CD4-positive, CD25-positive, alpha-beta regulatory T cell (primary cell): ENCODE results near the gene UBAP1L. TPM values are rescaled to one million over a fixed set of nuclear protein-coding genes. Genes with fewer than 3 reads are reported as not detected.

ENCODE experiments used
- ATAC-seq, 2 donors: fragments of 150-1000 bp; cut with Tn5 transposase; one replicate each; pipeline ENCODE4 v1.10.0; 2021; ENCODE audit warnings: low read depth in 2 of 2, moderate number of reproducible peaks in 2 of 2, moderate library complexity in 1 of 2
- DNase-seq, 3 donors: peaks; one replicate each; pipeline versions ENCODE4 v3.0.0 to v3.0.0-alpha.2; 2012 to 2022; ENCODE audit warnings: mixed read lengths in 1 of 3
- H3K27ac ChIP-seq: one replicate; pipeline ENCODE4 v1.7.0; 2013; ENCODE audit warnings: mild to moderate bottlenecking, low read length; ENCODE audit not compliant: insufficient read depth, poor library complexity, severe bottlenecking
- H3K27me3 ChIP-seq: one replicate; pipeline ENCODE4 v1.7.0; 2013; ENCODE audit warnings: low read length; ENCODE audit not compliant: control insufficient read depth, insufficient read depth
- H3K36me3 ChIP-seq: one replicate; pipeline ENCODE4 v1.7.0; 2013; ENCODE audit warnings: mild to moderate bottlenecking, low read length, moderate library complexity; ENCODE audit not compliant: control insufficient read depth, insufficient read depth
- H3K4me1 ChIP-seq: 2 replicates; pipeline ENCODE4 v1.7.0; 2013; ENCODE audit warnings: mild to moderate bottlenecking, low read length; ENCODE audit not compliant: insufficient read depth, control insufficient read depth, poor library complexity, severe bottlenecking
- H3K4me3 ChIP-seq: one replicate; pipeline ENCODE4 v1.7.0; 2013; ENCODE audit warnings: low read depth, mild to moderate bottlenecking, low read length, moderate library complexity
- H3K9me3 ChIP-seq, 2 experiments: 1 replicate in 1 of 2; 2 replicates in 1 of 2; pipeline ENCODE4 v1.7.0; 2013; ENCODE audit warnings: low read length in 2 of 2, mild to moderate bottlenecking in 1 of 2, moderate library complexity in 1 of 2; ENCODE audit not compliant: control insufficient read depth in 2 of 2
- H3K27ac Mint-ChIP-seq, 3 donors: one replicate each; pipeline ENCODE4 v1.8.0; 2020 to 2022; ENCODE audit warnings: mild to moderate bottlenecking in 3 of 3, mixed read lengths in 3 of 3, moderate library complexity in 2 of 3
- H3K27me3 Mint-ChIP-seq: one replicate; pipeline ENCODE4 v1.8.0; 2022; ENCODE audit warnings: mild to moderate bottlenecking, mixed read lengths
- H3K36me3 Mint-ChIP-seq: one replicate; pipeline ENCODE4 v1.8.0; 2020; ENCODE audit warnings: mixed read lengths
- H3K4me1 Mint-ChIP-seq, 4 donors: one replicate each; pipeline ENCODE4 v1.8.0; 2020 to 2022; ENCODE audit warnings: mixed read lengths in 4 of 4, mild to moderate bottlenecking in 1 of 4
- H3K4me3 Mint-ChIP-seq, 4 donors: one replicate each; pipeline ENCODE4 v1.8.0; 2020 to 2022; ENCODE audit warnings: mild to moderate bottlenecking in 4 of 4, mixed read lengths in 4 of 4, moderate library complexity in 3 of 4
- H3K9me3 Mint-ChIP-seq, 7 donors: one replicate each; pipeline ENCODE4 v1.8.0; 2020 to 2022; ENCODE audit warnings: mixed read lengths in 7 of 7, mild to moderate bottlenecking in 3 of 7, moderate library complexity in 2 of 7
- polyA plus RNA-seq, 4 donors: library from polyadenylated mRNA; unstranded; fragments of 300-500 nt; fragmentation: Illumina TruSeq; gene quantifications; one replicate each; pipeline ENCODE4 v1.2.3, GENCODE V29; 2021
- total RNA-seq: library from RNA; stranded (reverse); gene quantifications from one replicate; pipeline ENCODE4 v1.2.3, GENCODE V29; 2022

UBAP1L gene
- total and polyA plus RNA-seq, 5 donors from 2014 or later = 0.08 to 10.1 (median 0.32) TPM; not detected in 1

GRCh38 chr15:65042776-65043327, 72.1 kb downstream of the UBAP1L start:
- H3K27ac ChIP-seq = no peak overlapping the region
- no peak for DNase-seq

More at GRCh38 chr15:65042776-65043327, 72.1 kb downstream of the UBAP1L start:
- no peak for ATAC-seq
- H3K27ac Mint-ChIP-seq = no peak overlapping the region
- H3K27me3 Mint-ChIP-seq = peaks cover 17% of the 10 kb centered on the region
- H3K4me1 Mint-ChIP-seq = no peaks in the 10 kb centered on the region
- H3K9me3 Mint-ChIP-seq = no peaks in the 10 kb centered on the region
- peaks cover 3% of the 10 kb centered on the region for H3K36me3 Mint-ChIP-seq
- Histone ChIP-seq H3K36me3 (no peaks in the 10 kb centered on the region), H3K27me3 (peaks cover 4% of the 10 kb centered on the region), H3K4me3 (no peak overlapping the region), H3K4me1 (no peaks in the 10 kb centered on the region), H3K9me3 (no peaks in the 10 kb centered on the region)
- H3K4me3 Mint-ChIP-seq = no peak overlapping the region

Other genes starting within 250 kb of the UBAP1L start
- gene ANKDD1A, start 203.3 kb downstream of the UBAP1L start, total RNA-seq = 12.4 TPM
- gene ANKDD1A, start 203.3 kb downstream of the UBAP1L start, polyA plus RNA-seq = 1 to 10 TPM in 2 of 4 donors, under 1 TPM in 2; 0.35 to 5.4 (median 0.83) TPM
- gene SPG21, start 125.3 kb downstream of the UBAP1L start, total RNA-seq = 46.9 TPM
- 100 to 1,000 TPM; 126 to 146 (median 136) TPM for gene SPG21, start 125.3 kb downstream of the UBAP1L start, polyA plus RNA-seq
- gene MTFMT, start 85.6 kb downstream of the UBAP1L start, total RNA-seq = 6.1 TPM
- 10 to 100 TPM; 18.7 to 26.9 (median 19.9) TPM for gene MTFMT, start 85.6 kb downstream of the UBAP1L start, polyA plus RNA-seq
- not detected for gene SLC51B, start 69.8 kb downstream of the UBAP1L start, total RNA-seq
- not detected for gene SLC51B, start 69.8 kb downstream of the UBAP1L start, polyA plus RNA-seq
- gene RASL12, start 47.2 kb downstream of the UBAP1L start, total RNA-seq = not detected
- gene RASL12, start 47.2 kb downstream of the UBAP1L start, polyA plus RNA-seq = not detected
- not detected for gene KBTBD13, start 38.5 kb downstream of the UBAP1L start, total RNA-seq
- not detected for gene KBTBD13, start 38.5 kb downstream of the UBAP1L start, polyA plus RNA-seq
- 37.6 TPM for gene PDCD7, start 18.6 kb upstream of the UBAP1L start, total RNA-seq
- 10 to 100 TPM; 12.3 to 19.0 (median 13.5) TPM for gene PDCD7, start 18.6 kb upstream of the UBAP1L start, polyA plus RNA-seq
- gene CLPX, start 70.1 kb upstream of the UBAP1L start, total RNA-seq = 39.8 TPM
- 10 to 100 TPM; 31.2 to 37.5 (median 35.7) TPM for gene CLPX, start 70.1 kb upstream of the UBAP1L start, polyA plus RNA-seq
- 0.52 TPM for gene CILP, start 96.3 kb upstream of the UBAP1L start, total RNA-seq
- gene CILP, start 96.3 kb upstream of the UBAP1L start, polyA plus RNA-seq = not detected
- gene PARP16, start 171.7 kb upstream of the UBAP1L start, total RNA-seq = 14.9 TPM
- 10 to 100 TPM; 20.4 to 25.9 (median 22.3) TPM for gene PARP16, start 171.7 kb upstream of the UBAP1L start, polyA plus RNA-seq
- gene RNU5A-1, start 180.9 kb upstream of the UBAP1L start, total RNA-seq = not detected
- gene RNU5A-1, start 180.9 kb upstream of the UBAP1L start, polyA plus RNA-seq = not detected
- not detected for gene RNU5B-1, start 189.5 kb upstream of the UBAP1L start, total RNA-seq
- gene RNU5B-1, start 189.5 kb upstream of the UBAP1L start, polyA plus RNA-seq = not detected